ENCODE measurements around the gene ZBTB16. TPM values are rescaled to one million over a fixed set of nuclear protein-coding genes. Genes with fewer than 3 reads are reported as not detected.
A peak's percentile ranks its signal among the peaks of the same experiment; 100 is the strongest.

ZBTB16 gene
- total and polyA plus RNA-seq, 2 of the 4 experiments (the other 2 are of a cell fraction), result not detected

DNA sequence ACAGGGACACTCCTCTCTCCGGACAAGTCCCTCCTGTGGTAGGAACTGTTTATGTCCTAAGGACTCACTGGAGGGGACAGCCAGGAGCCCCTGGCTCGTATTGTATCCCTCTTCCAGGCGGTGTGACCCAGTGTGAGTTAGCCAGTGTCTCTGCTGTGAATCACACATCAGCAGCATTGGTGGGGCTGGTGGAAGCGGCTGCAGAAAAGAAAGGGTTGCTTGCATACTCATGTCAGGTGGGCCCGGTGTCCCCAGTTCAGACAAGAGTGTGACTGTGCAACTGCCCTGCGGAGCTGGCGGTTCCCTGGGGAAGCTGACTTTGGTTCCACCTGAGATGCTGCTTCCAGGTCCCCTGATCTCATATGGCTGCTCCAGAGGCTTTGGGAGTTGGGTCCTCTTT is 99.4 kb downstream of the ZBTB16 start:
- H3K9me3 ChIP-seq (ENCODE audit: control insufficient read depth, insufficient read depth, low read length), result no peaks in the 10 kb centered on the region
- H3K23ac ChIP-seq (ENCODE audit: low read depth, low read length), result no peak overlapping the region
- CTCF ChIA-PET, result no interaction called here
- no peaks in the 10 kb centered on the region for H3K36me3 ChIP-seq (ENCODE audit: control insufficient read depth, insufficient read depth, low read length)
- H2AK5ac ChIP-seq (ENCODE audit: low read depth, low read length), result no peak overlapping the region
- H3K79me1 ChIP-seq (ENCODE audit: low read depth in 1 of 2, low read length in 2 of 2), result no peaks in the 10 kb centered on the region
- H3K14ac ChIP-seq (replicated peaks; ENCODE audit: low read depth, low read length), result no peak overlapping the region
- no peak overlapping the region for H2BK5ac ChIP-seq (ENCODE audit: low read depth, low read length, poor library complexity, severe bottlenecking)
- H3K56ac ChIP-seq (ENCODE audit: extremely low read depth, insufficient read depth, low read length), result no peak overlapping the region
- no peak overlapping the region for H3K4me2 ChIP-seq (ENCODE audit: low read depth, low read length)
- ATAC-seq (ENCODE audit: low read depth) (no peak), DNase-seq (peak; percentile 56)
- no peak overlapping the region for H3K4me3 ChIP-seq (ENCODE audit: insufficient read depth, low read depth, low read length)
- H3K27ac ChIP-seq (ENCODE audit: insufficient read depth, low read length), result no peak overlapping the region
- peaks cover 16% of the 10 kb centered on the region; the same call in 1 of the 2 replicates for H3K4me1 ChIP-seq (ENCODE audit: control insufficient read depth, insufficient read depth, low read length)
- H3K9ac ChIP-seq (ENCODE audit: low read depth, low read length), result no peak overlapping the region
- no peak overlapping the region for H4K8ac ChIP-seq (ENCODE audit: low read depth in 2 of 2, low read length in 2 of 2)
- 15% methylated on average over 6 of the region's 7 CpGs; no CpG with 5 or more reads in 1 of the 2 experiments for WGBS, 2 experiments (ENCODE audit: extremely low coverage in 2 of 2, insufficient read length in 1 of 2)
- in situ Hi-C loops (cut with MboI; ENCODE audit: low sequenced_read_pairs), result no loop called here
- H4K20me1 ChIP-seq (ENCODE audit: insufficient read depth, low read length), result no peaks in the 10 kb centered on the region; the same call in 1 of the 2 replicates
- H3K4ac ChIP-seq (ENCODE audit: low read depth, low read length), result no peak overlapping the region; the same call in 1 of the 2 replicates
- dilution Hi-C loops (cut with HindIII; ENCODE audit: low sequenced_read_pairs, unreplicated experiment), result no loop called here
- peak overlapping the region; percentile 63 for H2AFZ ChIP-seq (replicated peaks; ENCODE audit: low read length, poor library complexity)
- no peak overlapping the region for H2BK15ac ChIP-seq (ENCODE audit: low read depth, low read length)
- H3K27me3 ChIP-seq (ENCODE audit: control insufficient read depth, insufficient read depth, low read length), result peaks cover 46% of the 10 kb centered on the region
- no peak overlapping the region for H4K91ac ChIP-seq (ENCODE audit: insufficient read depth, low read depth, low read length)
- H4K5ac ChIP-seq (ENCODE audit: low read depth, low read length), result no peak overlapping the region
- intact Hi-C loops (cut with micrococcal nuclease), result no loop called here
- H2BK20ac ChIP-seq (ENCODE audit: low read depth, low read length), result no peak overlapping the region
- H2BK120ac ChIP-seq (ENCODE audit: low read depth, low read length), result no peak overlapping the region
- POLR2A ChIA-PET (ENCODE audit: unreplicated experiment), result no interaction called here
- H3K9me1 ChIP-seq (ENCODE audit: insufficient read depth, low read length), result peaks cover 3% of the 10 kb centered on the region; the same call in 1 of the 2 replicates
- no peak overlapping the region for H3K18ac ChIP-seq (ENCODE audit: low read depth, low read length)
- TF ChIP-seq MXI1 (IDR thresholded peaks at IDR 0.05; ENCODE audit: borderline replicate concordance, low read depth, low read length) (no peak), POLR2A (IDR thresholded peaks at IDR 0.05; ENCODE audit: low read depth, low read length) (no peak), CHD1 (IDR thresholded peaks at IDR 0.05; ENCODE audit: low read depth, low read length) (no peak), SMC3 (IDR thresholded peaks at IDR 0.05; ENCODE audit: low read depth, low read length) (no peak), CEBPB (IDR thresholded peaks at IDR 0.05; ENCODE audit: low read depth, low read length) (no peak)
- TF ChIP-seq, protein P1, sequence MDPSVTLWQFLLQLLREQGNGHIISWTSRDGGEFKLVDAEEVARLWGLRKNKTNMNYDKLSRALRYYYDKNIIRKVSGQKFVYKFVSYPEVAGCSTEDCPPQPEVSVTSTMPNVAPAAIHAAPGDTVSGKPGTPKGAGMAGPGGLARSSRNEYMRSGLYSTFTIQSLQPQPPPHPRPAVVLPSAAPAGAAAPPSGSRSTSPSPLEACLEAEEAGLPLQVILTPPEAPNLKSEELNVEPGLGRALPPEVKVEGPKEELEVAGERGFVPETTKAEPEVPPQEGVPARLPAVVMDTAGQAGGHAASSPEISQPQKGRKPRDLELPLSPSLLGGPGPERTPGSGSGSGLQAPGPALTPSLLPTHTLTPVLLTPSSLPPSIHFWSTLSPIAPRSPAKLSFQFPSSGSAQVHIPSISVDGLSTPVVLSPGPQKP (IDR thresholded peaks at IDR 0.05; ENCODE audit: borderline replicate concordance, low read depth, low read length), result no peak
- TF ChIP-seq, protein P2, sequence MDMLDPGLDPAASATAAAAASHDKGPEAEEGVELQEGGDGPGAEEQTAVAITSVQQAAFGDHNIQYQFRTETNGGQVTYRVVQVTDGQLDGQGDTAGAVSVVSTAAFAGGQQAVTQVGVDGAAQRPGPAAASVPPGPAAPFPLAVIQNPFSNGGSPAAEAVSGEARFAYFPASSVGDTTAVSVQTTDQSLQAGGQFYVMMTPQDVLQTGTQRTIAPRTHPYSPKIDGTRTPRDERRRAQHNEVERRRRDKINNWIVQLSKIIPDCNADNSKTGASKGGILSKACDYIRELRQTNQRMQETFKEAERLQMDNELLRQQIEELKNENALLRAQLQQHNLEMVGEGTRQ (IDR thresholded peaks at IDR 0.05; ENCODE audit: low read depth, low read length), result no peak
- BruUV-seq (replicated peaks), result no TSS peak
- no peak overlapping the region for H2AK9ac ChIP-seq (replicated peaks; ENCODE audit: low read depth, low read length, poor library complexity)

Data from IMR-90 (cell line).